Left lung (tissue), 10 donors: ENCODE measurements around the gene RNF207. TPM values are rescaled to one million over a fixed set of nuclear protein-coding genes. Genes with fewer than 3 reads are reported as not detected.

ENCODE experiments used
- ATAC-seq: fragments of 200-7000 bp; cut with Tn5 transposase; one replicate; pipeline ENCODE4 v1.9.1; 2020; ENCODE audit warnings: moderate library complexity
- DNase-seq, 4 donors: peaks; one replicate each; pipeline ENCODE4 v3.0.0-alpha.2; 2013 to 2020
- H3K27ac ChIP-seq, 2 donors: fragments of 200-600 bp; sonication (generic) in 1 of 2; one replicate each; pipeline versions ENCODE4 v1.5.0 to v1.8.0; 2020 to 2021
- H3K27me3 ChIP-seq, 2 donors: fragments of 200-600 bp; sonication (generic) in 1 of 2; one replicate each; pipeline versions ENCODE4 v1.5.0 to v1.8.0; 2020 to 2021
- H3K36me3 ChIP-seq, 2 donors: fragments of 200-600 bp; sonication (generic) in 1 of 2; one replicate each; pipeline versions ENCODE4 v1.5.0 to v1.8.0; 2020 to 2021
- H3K4me1 ChIP-seq, 2 donors: fragments of 200-600 bp; one replicate each; pipeline ENCODE4 v1.8.0; 2021
- H3K4me3 ChIP-seq, 2 donors: fragments of 200-600 bp; sonication (generic) in 1 of 2; one replicate each; pipeline versions ENCODE4 v1.5.0 to v1.8.0; 2020 to 2021; ENCODE audit warnings: mild to moderate bottlenecking in 1 of 2
- H3K9me3 ChIP-seq, 2 donors: fragments of 200-600 bp; sonication (generic) in 1 of 2; one replicate each; pipeline versions ENCODE4 v1.5.0 to v1.8.0; 2020 to 2021
- intact Hi-C, 2 donors: fragments of 100-400 bp; cut with DNase I; formaldehyde crosslinking; loops; one replicate each; pipeline versions ENCODE4 v1.11.2 to v1.14.2; 2022
- polyA plus RNA-seq, 6 donors: library from polyadenylated mRNA; unstranded; fragments of 120-200 nt; gene quantifications; one replicate each; pipeline ENCODE4 v1.2.1, GENCODE V29; 2013; ENCODE audit not compliant: insufficient read length in 6 of 6
- total RNA-seq, 2 donors: library from RNA; stranded (reverse); fragmentation: NEBNext Ultra II Directional; extraction: Animal tissue kit (Norgen Biotek cat#: 25700); gene quantifications; one replicate each; pipeline ENCODE4 v1.2.1, GENCODE V29; 2021
- TF ChIP-seq, protein P1 (sequence below), 2 donors: fragments of 200-600 bp; sonication (generic) in 1 of 2; IDR thresholded peaks; one replicate each; pipeline versions ENCODE4 v1.5.0 to v1.8.0; 2021; ENCODE audit warnings: antibody characterized with exemption in 2 of 2
- donor health status: DM: no; HTN: yes; CAD: no.
- donor health status: DM: no; HTN: no; CAD: no.

Gene RNF207
- total and polyA plus RNA-seq, 8 donors, result 10.7 to 16.3 (median 13.1) TPM

- no peak for DNase-seq
- Histone ChIP-seq H3K4me3 (no peak overlapping the region), H3K4me1 (no peaks in the 10 kb centered on the region), H3K9me3 (no peaks in the 10 kb centered on the region), H3K36me3 (peaks cover 0 to 72% of the 10 kb centered on the region in 2 donors), H3K27ac (no peak overlapping the region), H3K27me3 (no peaks in the 10 kb centered on the region)
- ATAC-seq, result peak; percentile 35
- TF ChIP-seq, protein P1, sequence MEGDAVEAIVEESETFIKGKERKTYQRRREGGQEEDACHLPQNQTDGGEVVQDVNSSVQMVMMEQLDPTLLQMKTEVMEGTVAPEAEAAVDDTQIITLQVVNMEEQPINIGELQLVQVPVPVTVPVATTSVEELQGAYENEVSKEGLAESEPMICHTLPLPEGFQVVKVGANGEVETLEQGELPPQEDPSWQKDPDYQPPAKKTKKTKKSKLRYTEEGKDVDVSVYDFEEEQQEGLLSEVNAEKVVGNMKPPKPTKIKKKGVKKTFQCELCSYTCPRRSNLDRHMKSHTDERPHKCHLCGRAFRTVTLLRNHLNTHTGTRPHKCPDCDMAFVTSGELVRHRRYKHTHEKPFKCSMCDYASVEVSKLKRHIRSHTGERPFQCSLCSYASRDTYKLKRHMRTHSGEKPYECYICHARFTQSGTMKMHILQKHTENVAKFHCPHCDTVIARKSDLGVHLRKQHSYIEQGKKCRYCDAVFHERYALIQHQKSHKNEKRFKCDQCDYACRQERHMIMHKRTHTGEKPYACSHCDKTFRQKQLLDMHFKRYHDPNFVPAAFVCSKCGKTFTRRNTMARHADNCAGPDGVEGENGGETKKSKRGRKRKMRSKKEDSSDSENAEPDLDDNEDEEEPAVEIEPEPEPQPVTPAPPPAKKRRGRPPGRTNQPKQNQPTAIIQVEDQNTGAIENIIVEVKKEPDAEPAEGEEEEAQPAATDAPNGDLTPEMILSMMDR (IDR thresholded peaks at IDR 0.05), result no peak
- intact Hi-C loops, result no loop called here
Measured at GRCh38 chr1:6222636-6223035, 16.7 kb downstream of the RNF207 start.

DNA sequence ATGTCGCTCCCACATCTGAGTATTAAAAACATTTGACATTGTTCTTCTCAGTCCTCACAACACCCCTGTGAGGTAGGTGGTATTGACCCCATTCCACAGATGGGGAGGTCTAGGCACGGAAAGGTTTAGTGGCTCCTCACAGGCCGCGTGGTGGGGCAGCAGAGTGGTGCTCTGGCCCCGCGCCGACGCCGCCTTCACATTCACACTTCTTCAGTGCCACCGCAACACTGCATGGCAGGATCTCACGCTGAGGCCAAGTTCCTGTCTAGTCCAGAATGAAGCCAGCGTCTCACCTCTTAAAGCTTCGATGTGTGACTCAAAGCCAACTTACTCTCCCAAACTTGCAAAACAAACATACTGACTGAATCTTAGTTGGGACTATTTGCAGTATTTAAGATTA is 17.7 kb downstream of the RNF207 start:
- intact Hi-C loops, result no loop called here
- Histone ChIP-seq H3K27me3 (no peaks in the 10 kb centered on the region), H3K36me3 (peaks cover 0 to 81% of the 10 kb centered on the region in 2 donors), H3K4me3 (no peak overlapping the region), H3K4me1 (no peaks in the 10 kb centered on the region), H3K9me3 (no peaks in the 10 kb centered on the region), H3K27ac (no peak overlapping the region)
- TF ChIP-seq, protein P1 (IDR thresholded peaks at IDR 0.05), result no peak
- DNase-seq, result no peak
- no peak for ATAC-seq

- H3K4me1 ChIP-seq, result no peaks in the 10 kb centered on the region
- TF ChIP-seq, protein P1 (IDR thresholded peaks at IDR 0.05), result no peak
- H3K36me3 ChIP-seq, result peaks cover 0 to 91% of the 10 kb centered on the region in 2 donors
- ATAC-seq, result no peak
- H3K4me3 ChIP-seq, result no peak overlapping the region
- intact Hi-C loops, result no loop called here
- H3K27me3 ChIP-seq, result no peaks in the 10 kb centered on the region
- no peak for DNase-seq
- H3K9me3 ChIP-seq, result no peaks in the 10 kb centered on the region
- H3K27ac ChIP-seq, result no peak overlapping the region
Measured at GRCh38 chr1:6224718-6225117, 18.8 kb downstream of the RNF207 start.

GRCh38 chr1:6225651-6226050 is 19.7 kb downstream of the RNF207 start:
- DNase-seq (no peak), ATAC-seq (no peak)
- intact Hi-C loops, result no loop called here
- H3K27ac ChIP-seq, result no peak overlapping the region
- H3K9me3 ChIP-seq, result no peaks in the 10 kb centered on the region
- peaks cover 0 to 95% of the 10 kb centered on the region in 2 donors for H3K36me3 ChIP-seq
- H3K4me1 ChIP-seq, result no peaks in the 10 kb centered on the region
- no peak overlapping the region for H3K4me3 ChIP-seq
- TF ChIP-seq, protein P1 (IDR thresholded peaks at IDR 0.05), result no peak
- H3K27me3 ChIP-seq, result no peaks in the 10 kb centered on the region

DNA sequence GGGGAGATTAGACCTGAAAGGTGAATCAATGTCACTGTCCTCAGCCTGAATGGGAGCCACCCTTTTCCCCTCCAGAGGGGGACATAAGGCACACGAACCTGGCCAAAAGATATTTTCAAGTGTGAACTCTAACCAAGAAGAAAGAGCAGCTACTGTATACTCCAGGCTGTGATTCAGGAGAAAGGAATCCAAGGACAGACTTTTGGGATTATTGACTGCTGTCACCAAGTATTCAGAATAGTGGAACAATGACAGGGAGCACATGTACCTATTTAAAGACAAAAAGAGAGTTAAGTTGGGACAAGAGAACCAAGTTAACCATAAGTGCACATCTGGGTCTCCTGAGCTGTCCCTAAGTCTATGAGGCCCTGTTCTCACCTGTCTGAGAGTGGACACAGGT is 27.5 kb downstream of the RNF207 start:
- DNase-seq (no peak), ATAC-seq (no peak)
- TF ChIP-seq, protein P1 (IDR thresholded peaks at IDR 0.05), result no peak
- no peaks in the 10 kb centered on the region for H3K9me3 ChIP-seq
- peaks cover 12 to 15% of the 10 kb centered on the region in 2 donors for H3K4me1 ChIP-seq
- H3K27ac ChIP-seq, result no peak overlapping the region
- H3K36me3 ChIP-seq, result peaks cover 0 to 56% of the 10 kb centered on the region in 2 donors
- intact Hi-C loops, result no loop called here
- peaks cover 0 to 9% of the 10 kb centered on the region in 2 donors for H3K27me3 ChIP-seq
- no peak overlapping the region for H3K4me3 ChIP-seq
